ENCODE measurements around the gene RAPGEF1. TPM values are rescaled to one million over a fixed set of nuclear protein-coding genes. Genes with fewer than 3 reads are reported as not detected.

Gene RAPGEF1
- total RNA-seq, 1 donor from 2014 or later = 156 TPM

- intact Hi-C loops (cut with micrococcal nuclease) = no loop called here
- no peak for DNase-seq
- ATAC-seq = peak; percentile 57
Observed at GRCh38 chr9:131641618-131642495, 98.0 kb downstream of the RAPGEF1 start.

- ATAC-seq (peak; percentile 45), DNase-seq (no peak)
- intact Hi-C loops (cut with micrococcal nuclease) = no loop called here
Observed at GRCh38 chr9:131640438-131641137, 99.3 kb downstream of the RAPGEF1 start.

GRCh38 chr9:131639769-131640437 lies 100.0 kb downstream of the RAPGEF1 start:
- intact Hi-C loops (cut with micrococcal nuclease) = no loop called here
- no peak for DNase-seq
- no peak for ATAC-seq

- intact Hi-C loops (cut with micrococcal nuclease) = no loop called here
- DNase-seq = no peak
- ATAC-seq = peak; percentile 15
Observed at GRCh38 chr9:131636593-131636992, 103.3 kb downstream of the RAPGEF1 start.

- peak; percentile 12 for ATAC-seq
- intact Hi-C loops (cut with micrococcal nuclease) = no loop called here
- no peak for DNase-seq
Observed at GRCh38 chr9:131635892-131636291, 104.0 kb downstream of the RAPGEF1 start.

GRCh38 chr9:131635285-131635684 lies 104.6 kb downstream of the RAPGEF1 start:
- peak; percentile 80 for DNase-seq
- ATAC-seq = peak; percentile 95
- intact Hi-C loops (cut with micrococcal nuclease) = no loop called here

- intact Hi-C loops (cut with micrococcal nuclease) = no loop called here
- no peak for DNase-seq
- no peak for ATAC-seq
Observed at GRCh38 chr9:131633491-131634031, 106.3 kb downstream of the RAPGEF1 start.

GRCh38 chr9:131631306-131631705 lies 108.6 kb downstream of the RAPGEF1 start:
- ATAC-seq (no peak), DNase-seq (peak; percentile 46)
- intact Hi-C loops (cut with micrococcal nuclease) = no loop called here

- no peak for DNase-seq
- ATAC-seq = no peak
- intact Hi-C loops (cut with micrococcal nuclease) = no loop called here
Observed at GRCh38 chr9:131630205-131630831, 109.6 kb downstream of the RAPGEF1 start.

GRCh38 chr9:131629825-131630204 lies 110.1 kb downstream of the RAPGEF1 start:
- ATAC-seq = no peak
- intact Hi-C loops (cut with micrococcal nuclease) = no loop called here
- DNase-seq = no peak

GRCh38 chr9:131629226-131629500 lies 110.7 kb downstream of the RAPGEF1 start:
- no peak for DNase-seq
- intact Hi-C loops (cut with micrococcal nuclease) = no loop called here
- ATAC-seq = no peak

- DNase-seq = no peak
- no peak for ATAC-seq
- intact Hi-C loops (cut with micrococcal nuclease) = no loop called here
Observed at GRCh38 chr9:131628459-131629225, 111.2 kb downstream of the RAPGEF1 start.

GRCh38 chr9:131627648-131628458 lies 112.0 kb downstream of the RAPGEF1 start:
- peak; percentile 51 for ATAC-seq
- intact Hi-C loops (cut with micrococcal nuclease) = no loop called here
- DNase-seq = peak; percentile 58

GRCh38 chr9:131627326-131627647 lies 112.6 kb downstream of the RAPGEF1 start:
- no peak for ATAC-seq
- DNase-seq = no peak
- intact Hi-C loops (cut with micrococcal nuclease) = no loop called here

- ATAC-seq = no peak
- intact Hi-C loops (cut with micrococcal nuclease) = no loop called here
- DNase-seq = no peak
Observed at GRCh38 chr9:131625790-131626670, 113.8 kb downstream of the RAPGEF1 start.

GRCh38 chr9:131625508-131625787 lies 114.4 kb downstream of the RAPGEF1 start:
- intact Hi-C loops (cut with micrococcal nuclease) = no loop called here
- DNase-seq = no peak
- no peak for ATAC-seq

Measured in left ventricle myocardium superior (tissue), 1 donor.